Adrenal gland (tissue), 12 donors: ENCODE results near the gene VPS26B. TPM values are rescaled to one million over a fixed set of nuclear protein-coding genes. Genes with fewer than 3 reads are reported as not detected.

Experiments
- DNase-seq, 7 donors: peaks; one replicate each; pipeline ENCODE4 v3.0.0-alpha.2; 2019 to 2020
- H3K27ac ChIP-seq, 5 donors: fragments of 200-600 bp; sonication (generic) in 4 of 5; 1 replicate in 3 of 5; 2 replicates in 2 of 5; pipeline versions ENCODE4 v1.5.1 to v1.8.0; 2016 to 2020; ENCODE audit warnings: mild to moderate bottlenecking in 1 of 5
- H3K27me3 ChIP-seq: fragments of 200-600 bp; 2 replicates; pipeline ENCODE4 v1.8.0; 2021
- H3K36me3 ChIP-seq, 2 donors: fragments of 200-600 bp; replicated peaks in 1 of 2; 1 replicate in 1 of 2; 2 replicates in 1 of 2; pipeline versions ENCODE4 v1.5.1 to v1.8.0; 2018 to 2022
- H3K4me1 ChIP-seq, 2 donors: fragments of 200-600 bp; replicated peaks in 1 of 2; 1 replicate in 1 of 2; 2 replicates in 1 of 2; pipeline versions ENCODE4 v1.5.1 to v1.8.0; 2018 to 2021
- H3K4me3 ChIP-seq, 4 donors: fragments of 200-600 bp; sonication (generic) in 3 of 4; one replicate each; pipeline ENCODE4 v1.5.1; 2016 to 2018
- H3K9me3 ChIP-seq, 3 donors: fragments of 200-600 bp; sonication (generic) in 1 of 3; replicated peaks in 1 of 3; 1 replicate in 2 of 3; 2 replicates in 1 of 3; pipeline versions ENCODE4 v1.5.1 to v1.8.0; 2016 to 2021
- CTCF ChIP-seq, 6 experiments: fragments of 450-650 bp in 4 of 6; fragments of 200-600 bp in 2 of 6; sonication (generic) in 1 of 6; IDR thresholded peaks; 1 replicate in 5 of 6; 2 replicates in 1 of 6; pipeline versions ENCODE4 v1.5.1 to v1.8.0; 2016 to 2021; ENCODE audit warnings: antibody characterized with exemption in 6 of 6, mild to moderate bottlenecking in 2 of 6, moderate library complexity in 1 of 6
- POLR2A ChIP-seq, 2 donors: fragments of 450-650 bp; IDR thresholded peaks; one replicate each; pipeline ENCODE4 v1.6.1; 2017; ENCODE audit warnings: antibody characterized with exemption in 2 of 2, mild to moderate bottlenecking in 2 of 2, moderate library complexity in 1 of 2
- WGBS, 4 donors: extraction: QIAGEN DNeasy Blood & Tissue Kit in 2 of 4; methylation state at CpG; one replicate each; pipeline versions ENCODE4 v1.1.5 to v1.1.7; 2013 to 2017; 5-methylcytosine and 5-hydroxymethylcytosine counted together
- intact Hi-C, 2 donors: fragments of 100-400 bp; cut with DNase I; formaldehyde crosslinking; loops; one replicate each; pipeline versions ENCODE4 v1.14.1 to v1.15.0; 2022 to 2023
- polyA plus RNA-seq, 3 donors: library from polyadenylated mRNA; stranded (reverse); fragments of 200-250 nt in 2 of 3; fragments of 350-450 nt in 1 of 3; fragmentation: Illumina TruSeq in 1 of 3; extraction: RNeasy Lipid Tissue Mini Kit (QIAGEN cat#74804) in 1 of 3; gene quantifications; one replicate each; pipeline ENCODE4 v1.2.3, GENCODE V29; 2013 to 2014
- total RNA-seq, 9 donors: library from RNA; depleted of rRNA in 4 of 9; stranded (reverse); fragments of >200 nt in 4 of 9; fragments of 120-200 nt in 1 of 9; fragmentation: NEBNext Ultra II Directional in 1 of 9; extraction: Animal tissue kit (Norgen Biotek cat#: 25700) in 1 of 9; gene quantifications; one replicate each; pipeline versions ENCODE4 v1.1.0 to v1.2.4, GENCODE V29; 2013 to 2023
- donor health status: healthy with polysubstance abuse.
- donor health status: Bipolar disorder and iron deficiency.
- donor health status: DM: yes; HTN: yes; CAD: no.
- donor health status: DM: no; HTN: no; CAD: no.
- donor health status: DM: no; HTN: no; CAD: no.
- donor health status: DM: yes; HTN: yes; CAD: no.

VPS26B gene
- total and polyA plus RNA-seq, 12 donors: 25.3 to 74.6 (median 42.1) TPM

GRCh38 chr11:134289789-134290188 is 65.3 kb downstream of the VPS26B start:
- intact Hi-C loops: no loop called here
- Histone ChIP-seq H3K27me3 (no peaks in the 10 kb centered on the region), H3K27ac (no peak overlapping the region), H3K36me3 (no peaks in the 10 kb centered on the region), H3K9me3 (no peaks in the 10 kb centered on the region), H3K4me1 (no peaks in the 10 kb centered on the region), H3K4me3 (no peak overlapping the region)
- TF ChIP-seq CTCF (IDR thresholded peaks at IDR 0.05) (no peak), POLR2A (IDR thresholded peaks at IDR 0.05) (no peak)
- WGBS, 4 donors: 53 to 64% (median 57%) methylated on average over 9 to 12 of the region's 12 CpGs
- DNase-seq: no peak

- 82 to 91% (median 84%) methylated on average over 7 of the region's 7 CpGs for WGBS, 4 donors
- intact Hi-C loops: no loop called here
- DNase-seq: no peak
- Histone ChIP-seq H3K27me3 (no peaks in the 10 kb centered on the region), H3K4me3 (no peak overlapping the region), H3K36me3 (no peaks in the 10 kb centered on the region), H3K4me1 (no peaks in the 10 kb centered on the region), H3K9me3 (no peaks in the 10 kb centered on the region), H3K27ac (no peak overlapping the region)
- TF ChIP-seq CTCF (IDR thresholded peaks at IDR 0.05) (no peak), POLR2A (IDR thresholded peaks at IDR 0.05) (no peak)
Measured at GRCh38 chr11:134290646-134291045, 66.2 kb downstream of the VPS26B start.

- H3K4me1 ChIP-seq: no peaks in the 10 kb centered on the region
- H3K9me3 ChIP-seq: no peaks in the 10 kb centered on the region
- no peaks in the 10 kb centered on the region for H3K27me3 ChIP-seq
- H3K4me3 ChIP-seq: no peak overlapping the region
- H3K27ac ChIP-seq: no peak overlapping the region
- no peak for DNase-seq
- intact Hi-C loops: no loop called here
- 74 to 89% (median 88%) methylated on average over 6 of the region's 6 CpGs for WGBS, 4 donors
- no peaks in the 10 kb centered on the region for H3K36me3 ChIP-seq
- TF ChIP-seq POLR2A (IDR thresholded peaks at IDR 0.05): no peak
- TF ChIP-seq CTCF (IDR thresholded peaks at IDR 0.05): no peak
Measured at GRCh38 chr11:134291196-134291595, 66.7 kb downstream of the VPS26B start.

GRCh38 chr11:134292661-134293060 is 68.2 kb downstream of the VPS26B start:
- no peaks in the 10 kb centered on the region for H3K27me3 ChIP-seq
- 71 to 86% (median 78%) methylated on average over 1 to 15 of the region's 15 CpGs for WGBS, 4 donors
- H3K4me1 ChIP-seq: no peaks in the 10 kb centered on the region
- no peak overlapping the region for H3K27ac ChIP-seq
- no peak for DNase-seq
- TF ChIP-seq POLR2A (IDR thresholded peaks at IDR 0.05): no peak
- TF ChIP-seq CTCF (IDR thresholded peaks at IDR 0.05): no peak
- intact Hi-C loops: no loop called here
- no peaks in the 10 kb centered on the region for H3K9me3 ChIP-seq
- no peaks in the 10 kb centered on the region for H3K36me3 ChIP-seq
- no peak overlapping the region for H3K4me3 ChIP-seq
